ENCODE results near the gene AFAP1L1.

Gene AFAP1L1

GRCh38 chr5:149370878-149371277, 99.2 kb downstream of the AFAP1L1 start:
- no peak overlapping the region for H3K4me3 ChIP-seq (ENCODE audit: low read depth, low read length)
- TF ChIP-seq CTCF (IDR thresholded peaks at IDR 0.05; ENCODE audit: low read depth, low read length), result no peak
- no peaks in the 10 kb centered on the region for H3K9me3 ChIP-seq (ENCODE audit: severe bottlenecking)
- no peak overlapping the region for H3K27ac ChIP-seq
- H3K27me3 ChIP-seq (ENCODE audit: insufficient read depth, low read depth, severe bottlenecking), result no peaks in the 10 kb centered on the region
- no peaks in the 10 kb centered on the region for H3K36me3 ChIP-seq
- no peak for DNase-seq

- Histone ChIP-seq H3K36me3 (no peaks in the 10 kb centered on the region), H3K4me3 (ENCODE audit: low read depth, low read length) (no peak overlapping the region), H3K27ac (no peak overlapping the region), H3K27me3 (ENCODE audit: insufficient read depth, low read depth, severe bottlenecking) (no peaks in the 10 kb centered on the region), H3K9me3 (ENCODE audit: severe bottlenecking) (no peaks in the 10 kb centered on the region)
- TF ChIP-seq CTCF (IDR thresholded peaks at IDR 0.05; ENCODE audit: low read depth, low read length), result peak; percentile 89
- DNase-seq, result peak; percentile 75
Measured at GRCh38 chr5:149371296-149371962, 99.8 kb downstream of the AFAP1L1 start.

- Histone ChIP-seq H3K36me3 (no peaks in the 10 kb centered on the region), H3K27me3 (ENCODE audit: insufficient read depth, low read depth, severe bottlenecking) (no peaks in the 10 kb centered on the region), H3K4me3 (ENCODE audit: low read depth, low read length) (no peak overlapping the region), H3K27ac (no peak overlapping the region), H3K9me3 (ENCODE audit: severe bottlenecking) (no peaks in the 10 kb centered on the region)
- no peak for DNase-seq
- no peak for TF ChIP-seq CTCF (IDR thresholded peaks at IDR 0.05; ENCODE audit: low read depth, low read length)
Measured at GRCh38 chr5:149372076-149372795, 100.6 kb downstream of the AFAP1L1 start.

- no peaks in the 10 kb centered on the region for H3K36me3 ChIP-seq
- DNase-seq, result no peak
Measured at GRCh38 chr5:149372932-149373331, 101.3 kb downstream of the AFAP1L1 start.

GRCh38 chr5:149374303-149374702, 102.6 kb downstream of the AFAP1L1 start:
- H3K27me3 ChIP-seq (ENCODE audit: insufficient read depth, low read depth, severe bottlenecking), result no peaks in the 10 kb centered on the region
- peak overlapping the region; percentile 36 for H3K27ac ChIP-seq
- DNase-seq, result no peak
- no peaks in the 10 kb centered on the region for H3K36me3 ChIP-seq
- H3K4me3 ChIP-seq (ENCODE audit: low read depth, low read length), result no peak overlapping the region
- no peaks in the 10 kb centered on the region for H3K9me3 ChIP-seq (ENCODE audit: severe bottlenecking)
- TF ChIP-seq CTCF (IDR thresholded peaks at IDR 0.05; ENCODE audit: low read depth, low read length), result no peak

More at GRCh38 chr5:149372932-149373331, 101.3 kb downstream of the AFAP1L1 start:
- no peak overlapping the region for H3K4me3 ChIP-seq (ENCODE audit: low read depth, low read length)
- H3K27me3 ChIP-seq (ENCODE audit: insufficient read depth, low read depth, severe bottlenecking), result no peaks in the 10 kb centered on the region
- no peak for TF ChIP-seq CTCF (IDR thresholded peaks at IDR 0.05; ENCODE audit: low read depth, low read length)
- H3K9me3 ChIP-seq (ENCODE audit: severe bottlenecking), result no peaks in the 10 kb centered on the region
- H3K27ac ChIP-seq, result no peak overlapping the region
